ENCODE data around the gene DESI2.

DESI2 gene

DNA sequence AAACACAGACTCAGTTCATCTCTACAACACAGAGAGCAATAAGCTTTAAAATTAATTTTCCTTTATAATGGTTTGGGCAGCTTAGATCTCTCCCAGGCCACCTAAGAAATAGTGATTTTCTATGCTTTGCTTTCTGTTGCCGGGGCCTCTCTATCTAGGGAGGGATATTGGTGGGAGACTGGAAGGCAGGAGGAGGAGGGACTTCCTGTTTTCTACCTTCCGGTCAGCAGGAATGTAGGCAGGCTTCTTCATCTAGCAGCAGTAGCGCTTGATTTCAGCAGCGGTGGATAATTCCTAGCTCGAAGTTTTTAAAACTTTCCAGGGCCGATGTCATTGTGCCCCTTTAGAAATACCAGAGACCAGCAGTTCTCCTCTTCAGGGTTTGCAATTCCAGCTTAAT is 5.1 kb upstream of the DESI2 start:
- no peaks in the 10 kb centered on the region for H3K4me1 ChIP-seq (ENCODE audit: control insufficient read depth, insufficient read depth, low read length)

More for the DNA sequence above, 5.1 kb upstream of the DESI2 start:
- Histone ChIP-seq H3K4me3 (ENCODE audit: low read depth, low read length) (no peak overlapping the region), H3K27ac (ENCODE audit: extremely low read depth, low read depth, low read length) (no peak overlapping the region), H3K9me3 (ENCODE audit: control insufficient read depth, insufficient read depth, low read depth, low read length) (no peaks in the 10 kb centered on the region), H3K36me3 (ENCODE audit: control insufficient read depth in 2 of 2, insufficient read depth in 1 of 2, low read length in 2 of 2) (no peaks in the 10 kb centered on the region)
- no peak for TF ChIP-seq ZNF837 (tag by site-specific recombination; IDR thresholded peaks at IDR 0.05)
- no peak for TF ChIP-seq ZNF202 (tag by site-specific recombination; IDR thresholded peaks at IDR 0.05; ENCODE audit: borderline replicate concordance)
- no peak for TF ChIP-seq ZNF148 (tag by site-specific recombination; IDR thresholded peaks at IDR 0.05; ENCODE audit: borderline replicate concordance)
- TF ChIP-seq, protein P1, sequence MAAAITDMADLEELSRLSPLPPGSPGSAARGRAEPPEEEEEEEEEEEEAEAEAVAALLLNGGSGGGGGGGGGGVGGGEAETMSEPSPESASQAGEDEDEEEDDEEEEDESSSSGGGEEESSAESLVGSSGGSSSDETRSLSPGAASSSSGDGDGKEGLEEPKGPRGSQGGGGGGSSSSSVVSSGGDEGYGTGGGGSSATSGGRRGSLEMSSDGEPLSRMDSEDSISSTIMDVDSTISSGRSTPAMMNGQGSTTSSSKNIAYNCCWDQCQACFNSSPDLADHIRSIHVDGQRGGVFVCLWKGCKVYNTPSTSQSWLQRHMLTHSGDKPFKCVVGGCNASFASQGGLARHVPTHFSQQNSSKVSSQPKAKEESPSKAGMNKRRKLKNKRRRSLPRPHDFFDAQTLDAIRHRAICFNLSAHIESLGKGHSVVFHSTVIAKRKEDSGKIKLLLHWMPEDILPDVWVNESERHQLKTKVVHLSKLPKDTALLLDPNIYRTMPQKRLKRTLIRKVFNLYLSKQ (tag by site-specific recombination; IDR thresholded peaks at IDR 0.05; ENCODE audit: borderline replicate concordance): no peak
- TF ChIP-seq FEZF1 (tag by site-specific recombination; IDR thresholded peaks at IDR 0.05): no peak
- no peak for TF ChIP-seq SP2 (tag by site-specific recombination; IDR thresholded peaks at IDR 0.05)
- no peak for TF ChIP-seq WT1 (tag by site-specific recombination; IDR thresholded peaks at IDR 0.05)
- no peak for TF ChIP-seq ZNF214 (tag by site-specific recombination; IDR thresholded peaks at IDR 0.05; ENCODE audit: borderline replicate concordance)
- TF ChIP-seq, protein P2, sequence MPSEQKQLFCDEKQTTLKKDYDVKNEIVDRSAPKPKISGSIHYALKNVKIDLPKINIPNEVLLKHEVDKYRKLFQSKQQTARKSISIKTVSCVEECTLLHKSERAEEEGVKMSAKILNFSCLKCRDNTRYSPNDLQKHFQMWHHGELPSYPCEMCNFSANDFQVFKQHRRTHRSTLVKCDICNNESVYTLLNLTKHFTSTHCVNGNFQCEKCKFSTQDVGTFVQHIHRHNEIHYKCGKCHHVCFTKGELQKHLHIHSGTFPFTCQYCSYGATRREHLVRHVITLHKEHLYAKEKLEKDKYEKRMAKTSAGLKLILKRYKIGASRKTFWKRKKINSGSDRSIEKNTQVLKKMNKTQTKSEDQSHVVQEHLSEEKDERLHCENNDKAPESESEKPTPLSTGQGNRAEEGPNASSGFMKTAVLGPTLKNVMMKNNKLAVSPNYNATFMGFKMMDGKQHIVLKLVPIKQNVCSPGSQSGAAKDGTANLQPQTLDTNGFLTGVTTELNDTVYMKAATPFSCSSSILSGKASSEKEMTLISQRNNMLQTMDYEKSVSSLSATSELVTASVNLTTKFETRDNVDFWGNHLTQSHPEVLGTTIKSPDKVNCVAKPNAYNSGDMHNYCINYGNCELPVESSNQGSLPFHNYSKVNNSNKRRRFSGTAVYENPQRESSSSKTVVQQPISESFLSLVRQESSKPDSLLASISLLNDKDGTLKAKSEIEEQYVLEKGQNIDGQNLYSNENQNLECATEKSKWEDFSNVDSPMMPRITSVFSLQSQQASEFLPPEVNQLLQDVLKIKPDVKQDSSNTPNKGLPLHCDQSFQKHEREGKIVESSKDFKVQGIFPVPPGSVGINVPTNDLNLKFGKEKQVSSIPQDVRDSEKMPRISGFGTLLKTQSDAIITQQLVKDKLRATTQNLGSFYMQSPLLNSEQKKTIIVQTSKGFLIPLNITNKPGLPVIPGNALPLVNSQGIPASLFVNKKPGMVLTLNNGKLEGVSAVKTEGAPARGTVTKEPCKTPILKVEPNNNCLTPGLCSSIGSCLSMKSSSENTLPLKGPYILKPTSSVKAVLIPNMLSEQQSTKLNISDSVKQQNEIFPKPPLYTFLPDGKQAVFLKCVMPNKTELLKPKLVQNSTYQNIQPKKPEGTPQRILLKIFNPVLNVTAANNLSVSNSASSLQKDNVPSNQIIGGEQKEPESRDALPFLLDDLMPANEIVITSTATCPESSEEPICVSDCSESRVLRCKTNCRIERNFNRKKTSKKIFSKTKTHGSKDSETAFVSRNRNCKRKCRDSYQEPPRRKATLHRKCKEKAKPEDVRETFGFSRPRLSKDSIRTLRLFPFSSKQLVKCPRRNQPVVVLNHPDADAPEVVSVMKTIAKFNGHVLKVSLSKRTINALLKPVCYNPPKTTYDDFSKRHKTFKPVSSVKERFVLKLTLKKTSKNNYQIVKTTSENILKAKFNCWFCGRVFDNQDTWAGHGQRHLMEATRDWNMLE (tag by site-specific recombination; conservative IDR thresholded peaks at IDR 0.05; ENCODE audit: low read depth): no peak
- TF ChIP-seq, protein P3, sequence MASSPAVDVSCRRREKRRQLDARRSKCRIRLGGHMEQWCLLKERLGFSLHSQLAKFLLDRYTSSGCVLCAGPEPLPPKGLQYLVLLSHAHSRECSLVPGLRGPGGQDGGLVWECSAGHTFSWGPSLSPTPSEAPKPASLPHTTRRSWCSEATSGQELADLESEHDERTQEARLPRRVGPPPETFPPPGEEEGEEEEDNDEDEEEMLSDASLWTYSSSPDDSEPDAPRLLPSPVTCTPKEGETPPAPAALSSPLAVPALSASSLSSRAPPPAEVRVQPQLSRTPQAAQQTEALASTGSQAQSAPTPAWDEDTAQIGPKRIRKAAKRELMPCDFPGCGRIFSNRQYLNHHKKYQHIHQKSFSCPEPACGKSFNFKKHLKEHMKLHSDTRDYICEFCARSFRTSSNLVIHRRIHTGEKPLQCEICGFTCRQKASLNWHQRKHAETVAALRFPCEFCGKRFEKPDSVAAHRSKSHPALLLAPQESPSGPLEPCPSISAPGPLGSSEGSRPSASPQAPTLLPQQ (tag by site-specific recombination; IDR thresholded peaks at IDR 0.05): no peak
- TF ChIP-seq ZNF530 (tag by site-specific recombination; IDR thresholded peaks at IDR 0.05; ENCODE audit: low read depth): no peak
- TF ChIP-seq, protein P4, sequence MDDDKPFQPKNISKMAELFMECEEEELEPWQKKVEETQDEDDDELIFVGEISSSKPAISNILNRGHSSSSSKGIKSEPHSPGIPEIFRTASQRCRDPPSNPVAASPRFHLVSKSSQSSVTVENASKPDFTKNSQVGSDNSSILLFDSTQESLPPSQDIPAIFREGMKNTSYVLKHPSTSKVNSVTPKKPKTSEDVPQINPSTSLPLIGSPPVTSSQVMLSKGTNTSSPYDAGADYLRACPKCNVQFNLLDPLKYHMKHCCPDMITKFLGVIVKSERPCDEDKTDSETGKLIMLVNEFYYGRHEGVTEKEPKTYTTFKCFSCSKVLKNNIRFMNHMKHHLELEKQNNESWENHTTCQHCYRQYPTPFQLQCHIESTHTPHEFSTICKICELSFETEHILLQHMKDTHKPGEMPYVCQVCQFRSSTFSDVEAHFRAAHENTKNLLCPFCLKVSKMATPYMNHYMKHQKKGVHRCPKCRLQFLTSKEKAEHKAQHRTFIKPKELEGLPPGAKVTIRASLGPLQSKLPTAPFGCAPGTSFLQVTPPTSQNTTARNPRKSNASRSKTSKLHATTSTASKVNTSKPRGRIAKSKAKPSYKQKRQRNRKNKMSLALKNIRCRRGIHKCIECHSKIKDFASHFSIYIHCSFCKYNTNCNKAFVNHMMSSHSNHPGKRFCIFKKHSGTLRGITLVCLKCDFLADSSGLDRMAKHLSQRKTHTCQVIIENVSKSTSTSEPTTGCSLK (tag by site-specific recombination; IDR thresholded peaks at IDR 0.05): no peak
- POLR2A ChIA-PET: no interaction called here
- CTCF ChIA-PET: interaction anchor here (1.7 kb wide), 2 partner anchors 149 to 395 kb away, joined by 5 read pairs; no protein-coding TSS in a partner anchor

All from HEK293 (cell line).